Glutamatergic neuron (in vitro differentiated cells): ENCODE results near the gene SIGLEC11. TPM values are rescaled to one million over a fixed set of nuclear protein-coding genes. Genes with fewer than 3 reads are reported as not detected.

Source experiments
- DNase-seq: peaks from one replicate; pipeline ENCODE4 v3.0.0; 2022
- H3K27ac Mint-ChIP-seq: one replicate; pipeline ENCODE4 v1.8.0; 2020; ENCODE audit warnings: mild to moderate bottlenecking, mixed read lengths, inconsistent platforms; ENCODE audit not compliant: unreplicated experiment
- H3K27me3 Mint-ChIP-seq: one replicate; pipeline ENCODE4 v1.8.0; 2020; ENCODE audit warnings: mild to moderate bottlenecking, moderate library complexity, mixed read lengths, inconsistent platforms; ENCODE audit not compliant: unreplicated experiment
- H3K36me3 Mint-ChIP-seq: one replicate; pipeline ENCODE4 v1.8.0; 2020; ENCODE audit warnings: mild to moderate bottlenecking, mixed read lengths, inconsistent platforms; ENCODE audit not compliant: unreplicated experiment
- H3K4me1 Mint-ChIP-seq: one replicate; pipeline ENCODE4 v1.8.0; 2020; ENCODE audit warnings: mild to moderate bottlenecking, low read depth, mixed read lengths, inconsistent platforms; ENCODE audit not compliant: unreplicated experiment
- H3K4me3 Mint-ChIP-seq: one replicate; pipeline ENCODE4 v1.8.0; 2020; ENCODE audit warnings: mild to moderate bottlenecking, mixed read lengths, inconsistent platforms; ENCODE audit not compliant: unreplicated experiment
- H3K9me3 Mint-ChIP-seq: one replicate; pipeline ENCODE4 v1.8.0; 2020; ENCODE audit warnings: mild to moderate bottlenecking, moderate library complexity, mixed read lengths, inconsistent platforms; ENCODE audit not compliant: unreplicated experiment
- total RNA-seq: library from RNA; stranded (reverse); fragmentation: NEBNext Ultra II Directional; extraction: Animal tissue kit (Norgen Biotek cat#: 25700); gene quantifications from one replicate; pipeline ENCODE4 v1.2.1, GENCODE V29; 2021; ENCODE audit not compliant: unreplicated experiment
- TF ChIP-seq, protein P1 (sequence below): fragments of 200-600 bp; sonication (generic); IDR thresholded peaks from one replicate; pipeline ENCODE4 v1.5.0; 2021; ENCODE audit not compliant: partially characterized antibody, unreplicated experiment

SIGLEC11 gene
- total RNA-seq, 1 donor from 2014 or later = not detected

DNA sequence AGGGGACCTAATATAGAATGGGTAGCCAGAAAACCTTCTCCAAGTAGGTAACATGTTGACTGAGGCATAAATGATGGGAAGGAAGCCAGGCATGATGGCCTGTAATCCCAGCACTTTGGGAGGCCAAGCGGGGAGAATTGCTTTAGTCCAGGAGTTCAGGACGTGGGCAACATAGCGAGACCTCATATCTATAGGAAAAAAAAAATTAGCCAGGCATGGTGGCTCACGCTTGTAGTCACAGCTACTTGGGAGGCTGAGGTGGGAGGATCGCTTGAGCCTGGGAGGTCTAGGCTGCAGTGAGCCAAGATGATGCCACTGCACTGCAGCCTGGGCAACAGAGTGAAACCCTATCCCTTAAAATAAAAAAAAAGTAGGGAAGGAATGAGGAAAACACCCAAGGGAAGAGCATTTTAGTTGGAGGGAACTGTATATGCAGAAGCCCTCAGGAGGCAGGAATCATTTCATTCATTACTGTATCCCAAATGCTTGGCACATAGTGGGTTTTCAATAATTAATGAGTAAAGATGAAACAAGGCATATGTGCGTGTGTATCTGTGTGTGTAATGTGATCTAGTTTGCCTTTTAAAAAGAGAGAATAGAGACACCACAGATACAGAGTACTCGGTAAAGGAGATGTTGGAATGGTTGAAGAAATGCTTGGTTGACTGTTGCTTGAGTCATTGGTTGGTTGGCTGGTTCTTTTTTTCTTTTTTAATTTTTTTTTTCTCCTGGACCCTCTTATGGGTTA, 29.5 kb downstream of the SIGLEC11 start:
- H3K4me3 Mint-ChIP-seq = peak overlapping the region; percentile 61
- H3K27ac Mint-ChIP-seq = peak overlapping the region; percentile 80
- TF ChIP-seq, protein P1, sequence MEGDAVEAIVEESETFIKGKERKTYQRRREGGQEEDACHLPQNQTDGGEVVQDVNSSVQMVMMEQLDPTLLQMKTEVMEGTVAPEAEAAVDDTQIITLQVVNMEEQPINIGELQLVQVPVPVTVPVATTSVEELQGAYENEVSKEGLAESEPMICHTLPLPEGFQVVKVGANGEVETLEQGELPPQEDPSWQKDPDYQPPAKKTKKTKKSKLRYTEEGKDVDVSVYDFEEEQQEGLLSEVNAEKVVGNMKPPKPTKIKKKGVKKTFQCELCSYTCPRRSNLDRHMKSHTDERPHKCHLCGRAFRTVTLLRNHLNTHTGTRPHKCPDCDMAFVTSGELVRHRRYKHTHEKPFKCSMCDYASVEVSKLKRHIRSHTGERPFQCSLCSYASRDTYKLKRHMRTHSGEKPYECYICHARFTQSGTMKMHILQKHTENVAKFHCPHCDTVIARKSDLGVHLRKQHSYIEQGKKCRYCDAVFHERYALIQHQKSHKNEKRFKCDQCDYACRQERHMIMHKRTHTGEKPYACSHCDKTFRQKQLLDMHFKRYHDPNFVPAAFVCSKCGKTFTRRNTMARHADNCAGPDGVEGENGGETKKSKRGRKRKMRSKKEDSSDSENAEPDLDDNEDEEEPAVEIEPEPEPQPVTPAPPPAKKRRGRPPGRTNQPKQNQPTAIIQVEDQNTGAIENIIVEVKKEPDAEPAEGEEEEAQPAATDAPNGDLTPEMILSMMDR = no peak
- H3K36me3 Mint-ChIP-seq = peaks cover 8% of the 10 kb centered on the region
- H3K27me3 Mint-ChIP-seq = peaks cover 32% of the 10 kb centered on the region
- no peak for DNase-seq
- peaks cover 23% of the 10 kb centered on the region for H3K9me3 Mint-ChIP-seq
- H3K4me1 Mint-ChIP-seq = peaks cover 16% of the 10 kb centered on the region

DNA sequence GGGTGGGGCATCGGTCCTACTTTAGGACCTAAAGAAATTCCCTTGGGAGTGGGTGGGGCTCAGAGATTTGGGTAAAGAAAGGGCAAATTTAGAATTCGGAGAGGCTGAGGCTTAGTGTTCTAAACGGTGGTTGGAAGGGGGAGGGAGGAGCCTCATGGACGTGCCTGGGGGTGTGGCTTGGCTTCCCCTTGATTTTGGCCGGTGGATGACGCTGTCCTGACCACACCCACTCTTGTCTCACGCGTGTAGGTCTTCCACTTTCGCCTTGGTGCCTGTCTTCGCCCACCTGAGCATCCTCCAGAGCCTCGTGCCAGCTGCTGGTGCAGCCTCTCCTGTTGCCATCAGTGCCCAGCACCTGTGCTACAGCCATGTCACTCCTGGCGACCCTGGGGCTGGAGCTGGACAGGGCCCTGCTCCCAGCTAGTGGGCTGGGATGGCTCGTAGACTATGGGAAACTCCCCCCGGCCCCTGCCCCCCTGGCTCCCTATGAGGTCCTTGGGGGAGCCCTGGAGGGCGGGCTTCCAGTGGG, 30.4 kb downstream of the SIGLEC11 start:
- Mint-ChIP-seq H3K9me3 (peaks cover 25% of the 10 kb centered on the region), H3K4me1 (peaks cover 16% of the 10 kb centered on the region), H3K4me3 (peak overlapping the region; percentile 99), H3K27ac (peak overlapping the region; percentile 100), H3K27me3 (peaks cover 32% of the 10 kb centered on the region), H3K36me3 (peaks cover 8% of the 10 kb centered on the region)
- peak; percentile 51 for DNase-seq
- TF ChIP-seq, protein P1 = no peak

DNA sequence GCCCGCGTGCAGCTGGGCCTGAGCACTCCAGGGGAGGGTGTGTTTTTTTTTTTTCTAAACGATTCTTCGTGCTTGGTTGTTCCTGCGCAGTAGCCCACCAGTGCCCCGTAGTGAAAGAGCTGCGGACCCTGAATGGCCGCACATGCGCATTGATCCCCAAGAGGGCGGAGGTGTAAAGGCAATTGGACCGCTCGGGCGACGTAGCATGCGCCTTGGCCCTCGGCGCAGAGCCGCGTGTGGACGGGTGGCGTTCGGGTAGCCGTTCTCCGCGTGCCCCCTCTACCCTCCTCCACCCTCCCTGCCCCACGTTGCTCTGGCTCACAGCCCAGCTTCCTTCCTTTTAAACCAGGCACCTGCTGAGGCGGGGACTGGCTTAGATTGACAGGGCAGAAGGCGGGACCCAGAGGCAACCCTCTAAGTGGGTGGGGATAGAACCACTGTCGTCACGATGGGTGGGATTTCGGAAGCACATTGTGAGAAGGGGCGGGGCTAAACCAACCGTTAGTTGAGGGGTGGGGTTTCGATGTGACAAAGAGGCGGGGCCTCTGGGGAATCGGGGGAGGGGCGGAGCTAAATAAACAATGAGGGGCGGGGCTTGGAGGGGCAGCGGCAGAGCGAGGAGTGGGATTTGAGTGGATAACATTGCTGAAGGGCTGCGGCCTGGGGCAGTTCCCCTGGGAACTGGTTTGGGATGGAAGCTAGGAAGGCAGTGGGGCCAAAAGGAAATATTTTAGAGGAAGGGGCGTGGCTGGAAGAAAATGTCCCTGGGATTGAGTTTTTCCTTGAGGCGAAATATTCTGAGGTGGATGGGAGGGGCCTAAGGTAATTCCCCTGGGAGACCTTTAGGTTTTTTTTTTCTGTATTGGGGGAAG, 31.1 kb downstream of the SIGLEC11 start:
- peaks cover 25% of the 10 kb centered on the region for H3K9me3 Mint-ChIP-seq
- H3K4me1 Mint-ChIP-seq = peaks cover 18% of the 10 kb centered on the region
- peak; percentile 95 for DNase-seq
- H3K4me3 Mint-ChIP-seq = peak overlapping the region; percentile 99
- H3K36me3 Mint-ChIP-seq = peaks cover 8% of the 10 kb centered on the region
- H3K27ac Mint-ChIP-seq = peak overlapping the region; percentile 100
- H3K27me3 Mint-ChIP-seq = peaks cover 32% of the 10 kb centered on the region
- TF ChIP-seq, protein P1 = peak; percentile 13

DNA sequence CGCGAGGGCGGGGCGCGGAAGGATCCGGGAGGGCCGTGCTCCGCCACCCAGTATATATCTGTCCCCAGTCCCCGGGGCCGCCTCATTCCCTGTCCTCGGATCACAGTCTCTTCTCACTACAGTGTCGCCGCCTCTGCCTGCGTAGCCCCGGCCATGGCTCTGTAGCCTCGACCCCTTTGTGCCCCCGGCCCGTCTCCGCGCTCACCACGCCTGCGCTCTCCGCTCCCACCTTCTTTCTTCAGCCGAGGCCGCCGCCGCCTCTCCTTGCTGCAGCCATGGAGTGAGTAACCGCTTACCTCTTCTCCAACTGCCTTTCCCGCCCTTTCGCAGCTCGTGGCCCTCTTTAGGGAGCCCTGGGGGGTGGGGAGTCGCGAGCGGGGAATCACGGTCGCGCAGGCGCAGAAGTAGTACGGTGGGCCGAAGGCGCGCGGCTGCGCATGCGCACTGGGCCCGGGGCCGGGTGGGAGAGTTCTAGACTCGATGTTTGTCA, 31.8 kb downstream of the SIGLEC11 start, which contains the start of the genes ATF5 and NUP62:
TSS of gene ATF5 (plus strand) at position 85 of the 490 bp plus-strand sequence. CDS start 1,646 bp downstream, outside the sequence.
TSS of gene NUP62 (minus strand) at position 384 of the 490 bp plus-strand sequence. CDS start 19,697 bp downstream, outside the sequence.
- Mint-ChIP-seq H3K4me1 (peaks cover 18% of the 10 kb centered on the region), H3K9me3 (peaks cover 25% of the 10 kb centered on the region), H3K4me3 (peak within 1 kb of the TSS; percentile 99)

More for the DNA sequence above, 31.8 kb downstream of the SIGLEC11 start, which contains the start of the genes ATF5 and NUP62:
- TF ChIP-seq, protein P1 = peak; percentile 12
- Mint-ChIP-seq H3K27ac (peak within 1 kb of the TSS; percentile 100), H3K36me3 (peaks cover 8% of the 10 kb centered on the region), H3K27me3 (peaks cover 33% of the 10 kb centered on the region)
- peak; percentile 93 for DNase-seq
